Measurements from ENCODE around the gene EPSTI1.
"Not testable (repeated sequence)": the region's sequence is repeated elsewhere in the genome, so short reads cannot be mapped to it uniquely, and the experiment has no call there.

Gene EPSTI1

GRCh38 chr13:42991898-42992763 lies at the start of gene EPSTI1:
EPSTI1 (minus strand) TSS chr13:42992241; CDS start chr13:42992165, 76 bp downstream.
- DNase-seq (ENCODE audit: low read depth) = peak; percentile 66

GRCh38 chr13:43041369-43041921 lies 49.4 kb upstream of the EPSTI1 start:
- no peak for DNase-seq (ENCODE audit: low read depth)

- DNase-seq (ENCODE audit: low read depth) = not testable (repeated sequence)
Measured at GRCh38 chr13:43040581-43041368, 48.7 kb upstream of the EPSTI1 start.

GRCh38 chr13:43039966-43040365 lies 47.9 kb upstream of the EPSTI1 start:
- no peak for DNase-seq (ENCODE audit: low read depth)

- no peak for DNase-seq (ENCODE audit: low read depth)
Measured at GRCh38 chr13:43036351-43037250, 44.6 kb upstream of the EPSTI1 start.

- no peak for DNase-seq (ENCODE audit: low read depth)
Measured at GRCh38 chr13:43033038-43033437, 41.0 kb upstream of the EPSTI1 start.

- DNase-seq (ENCODE audit: low read depth) = no peak
Measured at GRCh38 chr13:43031881-43032280, 39.8 kb upstream of the EPSTI1 start.

- no peak for DNase-seq (ENCODE audit: low read depth)
Measured at GRCh38 chr13:43030548-43030947, 38.5 kb upstream of the EPSTI1 start.

GRCh38 chr13:43026262-43026661 lies 34.2 kb upstream of the EPSTI1 start:
- no peak for DNase-seq (ENCODE audit: low read depth)

GRCh38 chr13:43023289-43023963 lies 31.4 kb upstream of the EPSTI1 start, which contains the start of gene DNAJC15:
DNAJC15 (plus strand) TSS chr13:43023586; CDS start chr13:43023627, 41 bp downstream.
- DNase-seq (ENCODE audit: low read depth) = peak; percentile 66

- no peak for DNase-seq (ENCODE audit: low read depth)
Measured at GRCh38 chr13:43022934-43023288, 30.9 kb upstream of the EPSTI1 start.

GRCh38 chr13:43021926-43022670 lies 30.1 kb upstream of the EPSTI1 start:
- DNase-seq (ENCODE audit: low read depth) = no peak

- DNase-seq (ENCODE audit: low read depth) = no peak
Measured at GRCh38 chr13:43020794-43021193, 28.8 kb upstream of the EPSTI1 start.

GRCh38 chr13:43019811-43020210 lies 27.8 kb upstream of the EPSTI1 start:
- no peak for DNase-seq (ENCODE audit: low read depth)

GRCh38 chr13:43016226-43016625 lies 24.2 kb upstream of the EPSTI1 start:
- DNase-seq (ENCODE audit: low read depth) = no peak

- DNase-seq (ENCODE audit: low read depth) = no peak
Measured at GRCh38 chr13:43014162-43014561, 22.1 kb upstream of the EPSTI1 start.

- no peak for DNase-seq (ENCODE audit: low read depth)
Measured at GRCh38 chr13:43009506-43009905, 17.5 kb upstream of the EPSTI1 start.

- no peak for DNase-seq (ENCODE audit: low read depth)
Measured at GRCh38 chr13:43008596-43008995, 16.6 kb upstream of the EPSTI1 start.

- no peak for DNase-seq (ENCODE audit: low read depth)
Measured at GRCh38 chr13:43006893-43007631, 15.0 kb upstream of the EPSTI1 start.
